ENCODE measurements around the gene TEC.
"Not testable (repeated sequence)": the region's sequence is repeated elsewhere in the genome, so short reads cannot be mapped to it uniquely, and the experiment has no call there.

DNA sequence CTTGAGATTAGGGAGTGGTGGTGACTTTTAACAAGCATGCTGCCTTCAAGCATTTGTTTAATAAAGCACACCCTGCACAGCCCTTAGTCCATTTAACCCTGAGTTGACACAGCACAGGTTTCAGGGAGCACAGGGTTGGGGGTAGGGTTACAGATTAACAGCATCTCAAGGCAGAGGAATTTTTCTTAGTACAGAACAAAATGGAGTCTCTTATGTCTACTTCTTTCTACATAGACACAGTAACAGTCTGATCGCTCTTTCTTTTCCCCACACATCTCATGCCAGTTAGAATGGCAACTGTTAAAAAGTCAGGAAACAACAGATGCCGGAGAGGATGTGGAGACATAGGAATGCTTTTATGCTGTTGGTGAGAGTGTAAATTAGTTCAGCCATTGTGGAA is 16.4 kb upstream of the TEC start:
- not testable (repeated sequence) for TF ChIP-seq EZH2 (IDR thresholded peaks at IDR 0.05; ENCODE audit: low read depth, unreplicated experiment); NANOG (IDR thresholded peaks at IDR 0.05; ENCODE audit: borderline replicate concordance); POLR2AphosphoS5 (IDR thresholded peaks at IDR 0.05; ENCODE audit: low read depth); ZNF331 (CRISPR knock-in tag; IDR thresholded peaks at IDR 0.05; ENCODE audit: low read depth); JUNB (IDR thresholded peaks at IDR 0.05; ENCODE audit: unreplicated experiment); EZH2phosphoT487 (IDR thresholded peaks at IDR 0.05; ENCODE audit: unreplicated experiment)
- TF ChIP-seq, protein P1, sequence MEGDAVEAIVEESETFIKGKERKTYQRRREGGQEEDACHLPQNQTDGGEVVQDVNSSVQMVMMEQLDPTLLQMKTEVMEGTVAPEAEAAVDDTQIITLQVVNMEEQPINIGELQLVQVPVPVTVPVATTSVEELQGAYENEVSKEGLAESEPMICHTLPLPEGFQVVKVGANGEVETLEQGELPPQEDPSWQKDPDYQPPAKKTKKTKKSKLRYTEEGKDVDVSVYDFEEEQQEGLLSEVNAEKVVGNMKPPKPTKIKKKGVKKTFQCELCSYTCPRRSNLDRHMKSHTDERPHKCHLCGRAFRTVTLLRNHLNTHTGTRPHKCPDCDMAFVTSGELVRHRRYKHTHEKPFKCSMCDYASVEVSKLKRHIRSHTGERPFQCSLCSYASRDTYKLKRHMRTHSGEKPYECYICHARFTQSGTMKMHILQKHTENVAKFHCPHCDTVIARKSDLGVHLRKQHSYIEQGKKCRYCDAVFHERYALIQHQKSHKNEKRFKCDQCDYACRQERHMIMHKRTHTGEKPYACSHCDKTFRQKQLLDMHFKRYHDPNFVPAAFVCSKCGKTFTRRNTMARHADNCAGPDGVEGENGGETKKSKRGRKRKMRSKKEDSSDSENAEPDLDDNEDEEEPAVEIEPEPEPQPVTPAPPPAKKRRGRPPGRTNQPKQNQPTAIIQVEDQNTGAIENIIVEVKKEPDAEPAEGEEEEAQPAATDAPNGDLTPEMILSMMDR (conservative IDR thresholded peaks at IDR 0.05; ENCODE audit: low read depth in 2 of 2) = not testable (repeated sequence)
- TF ChIP-seq, protein P2, sequence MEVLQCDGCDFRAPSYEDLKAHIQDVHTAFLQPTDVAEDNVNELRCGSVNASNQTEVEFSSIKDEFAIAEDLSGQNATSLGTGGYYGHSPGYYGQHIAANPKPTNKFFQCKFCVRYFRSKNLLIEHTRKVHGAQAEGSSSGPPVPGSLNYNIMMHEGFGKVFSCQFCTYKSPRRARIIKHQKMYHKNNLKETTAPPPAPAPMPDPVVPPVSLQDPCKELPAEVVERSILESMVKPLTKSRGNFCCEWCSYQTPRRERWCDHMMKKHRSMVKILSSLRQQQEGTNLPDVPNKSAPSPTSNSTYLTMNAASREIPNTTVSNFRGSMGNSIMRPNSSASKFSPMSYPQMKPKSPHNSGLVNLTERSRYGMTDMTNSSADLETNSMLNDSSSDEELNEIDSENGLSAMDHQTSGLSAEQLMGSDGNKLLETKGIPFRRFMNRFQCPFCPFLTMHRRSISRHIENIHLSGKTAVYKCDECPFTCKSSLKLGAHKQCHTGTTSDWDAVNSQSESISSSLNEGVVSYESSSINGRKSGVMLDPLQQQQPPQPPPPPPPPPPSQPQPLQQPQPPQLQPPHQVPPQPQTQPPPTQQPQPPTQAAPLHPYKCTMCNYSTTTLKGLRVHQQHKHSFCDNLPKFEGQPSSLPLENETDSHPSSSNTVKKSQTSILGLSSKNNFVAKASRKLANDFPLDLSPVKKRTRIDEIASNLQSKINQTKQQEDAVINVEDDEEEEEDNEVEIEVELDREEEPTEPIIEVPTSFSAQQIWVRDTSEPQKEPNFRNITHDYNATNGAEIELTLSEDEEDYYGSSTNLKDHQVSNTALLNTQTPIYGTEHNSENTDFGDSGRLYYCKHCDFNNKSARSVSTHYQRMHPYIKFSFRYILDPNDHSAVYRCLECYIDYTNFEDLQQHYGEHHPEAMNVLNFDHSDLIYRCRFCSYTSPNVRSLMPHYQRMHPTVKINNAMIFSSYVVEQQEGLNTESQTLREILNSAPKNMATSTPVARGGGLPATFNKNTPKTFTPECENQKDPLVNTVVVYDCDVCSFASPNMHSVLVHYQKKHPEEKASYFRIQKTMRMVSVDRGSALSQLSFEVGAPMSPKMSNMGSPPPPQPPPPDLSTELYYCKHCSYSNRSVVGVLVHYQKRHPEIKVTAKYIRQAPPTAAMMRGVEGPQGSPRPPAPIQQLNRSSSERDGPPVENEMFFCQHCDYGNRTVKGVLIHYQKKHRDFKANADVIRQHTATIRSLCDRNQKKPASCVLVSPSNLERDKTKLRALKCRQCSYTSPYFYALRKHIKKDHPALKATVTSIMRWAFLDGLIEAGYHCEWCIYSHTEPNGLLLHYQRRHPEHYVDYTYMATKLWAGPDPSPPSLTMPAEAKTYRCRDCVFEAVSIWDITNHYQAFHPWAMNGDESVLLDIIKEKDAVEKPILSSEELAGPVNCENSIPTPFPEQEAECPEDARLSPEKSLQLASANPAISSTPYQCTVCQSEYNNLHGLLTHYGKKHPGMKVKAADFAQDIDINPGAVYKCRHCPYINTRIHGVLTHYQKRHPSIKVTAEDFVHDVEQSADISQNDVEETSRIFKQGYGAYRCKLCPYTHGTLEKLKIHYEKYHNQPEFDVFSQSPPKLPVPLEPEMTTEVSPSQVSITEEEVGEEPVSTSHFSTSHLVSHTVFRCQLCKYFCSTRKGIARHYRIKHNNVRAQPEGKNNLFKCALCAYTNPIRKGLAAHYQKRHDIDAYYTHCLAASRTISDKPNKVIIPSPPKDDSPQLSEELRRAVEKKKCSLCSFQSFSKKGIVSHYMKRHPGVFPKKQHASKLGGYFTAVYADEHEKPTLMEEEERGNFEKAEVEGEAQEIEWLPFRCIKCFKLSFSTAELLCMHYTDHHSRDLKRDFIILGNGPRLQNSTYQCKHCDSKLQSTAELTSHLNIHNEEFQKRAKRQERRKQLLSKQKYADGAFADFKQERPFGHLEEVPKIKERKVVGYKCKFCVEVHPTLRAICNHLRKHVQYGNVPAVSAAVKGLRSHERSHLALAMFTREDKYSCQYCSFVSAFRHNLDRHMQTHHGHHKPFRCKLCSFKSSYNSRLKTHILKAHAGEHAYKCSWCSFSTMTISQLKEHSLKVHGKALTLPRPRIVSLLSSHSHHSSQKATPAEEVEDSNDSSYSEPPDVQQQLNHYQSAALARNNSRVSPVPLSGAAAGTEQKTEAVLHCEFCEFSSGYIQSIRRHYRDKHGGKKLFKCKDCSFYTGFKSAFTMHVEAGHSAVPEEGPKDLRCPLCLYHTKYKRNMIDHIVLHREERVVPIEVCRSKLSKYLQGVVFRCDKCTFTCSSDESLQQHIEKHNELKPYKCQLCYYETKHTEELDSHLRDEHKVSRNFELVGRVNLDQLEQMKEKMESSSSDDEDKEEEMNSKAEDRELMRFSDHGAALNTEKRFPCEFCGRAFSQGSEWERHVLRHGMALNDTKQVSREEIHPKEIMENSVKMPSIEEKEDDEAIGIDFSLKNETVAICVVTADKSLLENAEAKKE (CRISPR knock-in tag; IDR thresholded peaks at IDR 0.05) = not testable (repeated sequence)
- TF ChIP-seq, protein P3, sequence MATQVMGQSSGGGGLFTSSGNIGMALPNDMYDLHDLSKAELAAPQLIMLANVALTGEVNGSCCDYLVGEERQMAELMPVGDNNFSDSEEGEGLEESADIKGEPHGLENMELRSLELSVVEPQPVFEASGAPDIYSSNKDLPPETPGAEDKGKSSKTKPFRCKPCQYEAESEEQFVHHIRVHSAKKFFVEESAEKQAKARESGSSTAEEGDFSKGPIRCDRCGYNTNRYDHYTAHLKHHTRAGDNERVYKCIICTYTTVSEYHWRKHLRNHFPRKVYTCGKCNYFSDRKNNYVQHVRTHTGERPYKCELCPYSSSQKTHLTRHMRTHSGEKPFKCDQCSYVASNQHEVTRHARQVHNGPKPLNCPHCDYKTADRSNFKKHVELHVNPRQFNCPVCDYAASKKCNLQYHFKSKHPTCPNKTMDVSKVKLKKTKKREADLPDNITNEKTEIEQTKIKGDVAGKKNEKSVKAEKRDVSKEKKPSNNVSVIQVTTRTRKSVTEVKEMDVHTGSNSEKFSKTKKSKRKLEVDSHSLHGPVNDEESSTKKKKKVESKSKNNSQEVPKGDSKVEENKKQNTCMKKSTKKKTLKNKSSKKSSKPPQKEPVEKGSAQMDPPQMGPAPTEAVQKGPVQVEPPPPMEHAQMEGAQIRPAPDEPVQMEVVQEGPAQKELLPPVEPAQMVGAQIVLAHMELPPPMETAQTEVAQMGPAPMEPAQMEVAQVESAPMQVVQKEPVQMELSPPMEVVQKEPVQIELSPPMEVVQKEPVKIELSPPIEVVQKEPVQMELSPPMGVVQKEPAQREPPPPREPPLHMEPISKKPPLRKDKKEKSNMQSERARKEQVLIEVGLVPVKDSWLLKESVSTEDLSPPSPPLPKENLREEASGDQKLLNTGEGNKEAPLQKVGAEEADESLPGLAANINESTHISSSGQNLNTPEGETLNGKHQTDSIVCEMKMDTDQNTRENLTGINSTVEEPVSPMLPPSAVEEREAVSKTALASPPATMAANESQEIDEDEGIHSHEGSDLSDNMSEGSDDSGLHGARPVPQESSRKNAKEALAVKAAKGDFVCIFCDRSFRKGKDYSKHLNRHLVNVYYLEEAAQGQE (IDR thresholded peaks at IDR 0.05; ENCODE audit: unreplicated experiment) = not testable (repeated sequence)
